Large intestine (tissue), 3 donors: ENCODE results near the gene FCSK. TPM values are rescaled to one million over a fixed set of nuclear protein-coding genes. Genes with fewer than 3 reads are reported as not detected.

ENCODE experiments used
- DNase-seq, 2 donors: peaks; one replicate each; pipeline versions ENCODE4 v3.0.0 to v3.0.0-alpha.2; 2013
- H3K27ac ChIP-seq: one replicate; pipeline ENCODE4 v1.5.1; 2013; ENCODE audit warnings: low read length
- H3K27me3 ChIP-seq: 2 replicates; pipeline ENCODE4 v1.6.1; 2013; ENCODE audit warnings: low read length; ENCODE audit not compliant: control insufficient read depth, insufficient read depth
- H3K36me3 ChIP-seq: 2 replicates; pipeline ENCODE4 v1.6.1; 2013; ENCODE audit warnings: low read length; ENCODE audit not compliant: control insufficient read depth, insufficient read depth
- H3K4me1 ChIP-seq: one replicate; pipeline ENCODE4 v1.6.1; 2013; ENCODE audit warnings: low read length; ENCODE audit not compliant: control insufficient read depth, insufficient read depth
- H3K4me3 ChIP-seq: one replicate; pipeline ENCODE4 v1.5.1; 2013; ENCODE audit warnings: low read length
- H3K9me3 ChIP-seq: one replicate; pipeline ENCODE4 v1.6.1; 2013; ENCODE audit warnings: mild to moderate bottlenecking, low read depth, low read length, moderate library complexity; ENCODE audit not compliant: control insufficient read depth
- WGBS: methylation state at CpG from one replicate; pipeline ENCODE4 v1.1.5; 2013; ENCODE audit warnings: low lambda C conversion rate; ENCODE audit not compliant: insufficient coverage; 5-methylcytosine and 5-hydroxymethylcytosine counted together
- polyA plus RNA-seq: library from polyadenylated mRNA; unstranded; fragments of 120-200 nt; gene quantifications from one replicate; pipeline ENCODE4 v1.2.1, GENCODE V29; 2013

The FCSK gene
- polyA plus RNA-seq, 1 donor = 38.0 TPM

GRCh38 chr16:70418993-70419318, 35.4 kb upstream of the FCSK start:
- peaks cover 71% of the 10 kb centered on the region for H3K4me1 ChIP-seq
- no peaks in the 10 kb centered on the region for H3K9me3 ChIP-seq
- H3K27me3 ChIP-seq = no peaks in the 10 kb centered on the region
- WGBS = no CpG with 5 or more reads among the region's 5 CpGs
- DNase-seq = no peak
- peak overlapping the region; percentile 97 for H3K27ac ChIP-seq
- peak overlapping the region; percentile 65 for H3K4me3 ChIP-seq
- peaks cover 26% of the 10 kb centered on the region for H3K36me3 ChIP-seq

DNA sequence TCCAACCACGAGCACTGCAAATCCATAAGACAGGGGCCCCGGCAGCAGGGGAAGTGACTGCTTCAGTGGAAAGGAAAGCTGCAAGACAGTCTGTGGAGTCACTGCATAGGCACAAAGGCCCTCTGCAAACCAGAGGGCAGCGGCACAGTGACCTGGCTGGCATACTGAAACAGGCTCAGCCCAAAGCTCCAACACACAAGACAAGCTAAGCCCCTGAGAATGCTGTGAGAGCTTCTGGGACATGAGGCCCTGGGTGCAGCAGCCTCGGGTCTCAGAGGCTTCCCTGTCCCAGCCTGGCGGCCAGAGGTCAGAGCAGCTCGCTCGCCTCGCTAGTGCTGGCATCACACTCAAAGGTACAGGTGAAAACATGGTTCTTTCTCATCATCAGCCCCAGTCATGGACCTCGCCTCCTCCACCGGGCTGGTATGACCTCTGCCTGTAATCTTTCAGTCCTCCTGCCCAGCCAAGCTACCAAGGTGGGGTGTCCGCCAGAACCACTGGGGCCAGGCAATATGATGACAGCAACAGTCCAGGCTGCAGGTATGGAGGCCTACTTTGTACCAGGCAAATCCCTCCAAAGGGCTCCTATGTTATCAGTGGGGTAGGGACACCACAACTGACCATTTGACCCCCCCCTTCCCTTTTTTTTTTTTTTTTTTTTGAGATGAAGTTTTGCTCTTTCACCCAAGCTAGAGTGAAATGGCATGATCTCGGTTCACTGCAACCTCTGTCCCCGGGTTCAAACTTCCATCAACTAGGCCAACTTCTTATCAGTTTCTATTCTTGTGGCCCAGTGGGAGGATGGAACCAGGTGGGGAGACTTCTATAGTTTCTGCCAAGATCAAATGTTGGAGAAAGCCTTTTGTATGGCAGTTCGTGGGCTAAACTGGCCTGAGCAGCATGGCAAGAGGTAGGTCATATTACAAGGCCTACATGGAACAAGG, 34.7 kb upstream of the FCSK start:
- H3K4me3 ChIP-seq = peak overlapping the region; percentile 65
- DNase-seq = peak in 1 of 2 donors; percentile 82
- no peaks in the 10 kb centered on the region for H3K9me3 ChIP-seq
- H3K27me3 ChIP-seq = no peaks in the 10 kb centered on the region
- H3K27ac ChIP-seq = peak overlapping the region; percentile 97
- peaks cover 67% of the 10 kb centered on the region for H3K4me1 ChIP-seq
- WGBS = no CpG with 5 or more reads among the region's 14 CpGs
- H3K36me3 ChIP-seq = peaks cover 28% of the 10 kb centered on the region

GRCh38 chr16:70421014-70421413, 33.4 kb upstream of the FCSK start:
- WGBS = no CpG with 5 or more reads among the region's 9 CpGs
- Histone ChIP-seq H3K27ac (peak overlapping the region; percentile 97), H3K4me3 (no peak overlapping the region), H3K4me1 (peaks cover 71% of the 10 kb centered on the region), H3K36me3 (peaks cover 37% of the 10 kb centered on the region), H3K27me3 (no peaks in the 10 kb centered on the region), H3K9me3 (no peaks in the 10 kb centered on the region)
- DNase-seq = peak in 1 of 2 donors; percentile 39

DNA sequence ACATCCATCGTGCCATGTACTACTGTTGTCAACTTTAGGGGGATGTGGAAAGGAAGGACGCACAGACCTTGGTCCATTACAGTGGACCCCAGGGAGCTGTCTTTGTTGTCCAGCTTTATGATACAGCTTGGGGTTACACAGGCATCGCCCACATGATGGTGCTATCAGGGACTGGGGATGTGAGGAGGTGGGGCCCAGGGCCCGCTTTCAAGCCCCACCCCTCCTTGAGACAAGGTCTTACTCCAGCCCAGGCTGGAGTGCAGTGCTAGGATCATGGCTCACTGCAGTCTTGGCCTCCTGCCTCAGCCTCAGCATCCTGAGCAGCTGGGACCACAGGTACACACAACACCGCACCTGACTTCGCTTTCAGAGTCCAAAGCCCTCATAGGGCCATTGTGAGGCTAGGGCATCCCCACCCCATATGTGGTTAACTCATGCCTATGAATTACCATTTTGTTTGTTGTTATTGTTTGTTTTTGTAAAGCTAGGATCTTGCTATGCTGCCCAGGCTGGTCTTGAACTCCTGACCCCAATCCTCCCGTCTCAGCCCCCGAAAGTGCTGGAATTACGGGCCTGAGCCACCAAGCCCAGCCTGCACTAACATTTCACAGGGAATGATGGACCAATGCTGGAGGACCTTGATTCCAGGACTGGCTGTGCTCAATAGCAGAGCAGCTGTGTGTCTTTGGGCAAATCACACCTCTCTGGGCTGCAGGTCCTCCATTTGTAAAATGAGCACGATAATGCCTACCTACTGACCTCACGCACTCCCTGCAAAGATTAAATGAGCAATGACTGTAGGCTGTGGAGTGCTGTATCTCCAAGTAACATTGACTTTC, 32.7 kb upstream of the FCSK start:
- peaks cover 68% of the 10 kb centered on the region for H3K4me1 ChIP-seq
- no CpG with 5 or more reads among the region's 11 CpGs for WGBS
- H3K27me3 ChIP-seq = no peaks in the 10 kb centered on the region
- H3K9me3 ChIP-seq = no peaks in the 10 kb centered on the region
- H3K27ac ChIP-seq = peak overlapping the region; percentile 97
- peak in 1 of 2 donors; percentile 68 for DNase-seq
- peaks cover 37% of the 10 kb centered on the region for H3K36me3 ChIP-seq
- H3K4me3 ChIP-seq = no peak overlapping the region

DNA sequence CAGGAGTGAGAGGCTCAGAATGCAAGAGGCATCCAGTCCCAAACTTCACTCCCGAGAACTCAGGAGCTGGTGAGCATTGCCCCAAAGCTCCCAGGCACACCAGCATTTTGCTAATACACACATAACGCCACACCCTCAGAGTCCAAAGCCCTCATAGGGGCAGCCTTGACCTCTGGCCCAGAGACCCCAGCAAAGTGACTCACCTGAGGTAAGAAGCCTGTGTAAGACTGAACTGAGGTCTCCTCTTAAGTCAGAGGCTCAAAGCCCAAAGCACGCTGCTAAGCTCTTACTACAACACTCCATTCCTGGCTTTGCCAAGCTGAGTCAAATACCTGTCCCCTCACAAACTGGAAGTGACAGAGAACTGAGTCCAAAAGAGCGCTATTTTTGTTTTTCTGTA, 31.9 kb upstream of the FCSK start:
- Histone ChIP-seq H3K27ac (peak overlapping the region; percentile 97), H3K9me3 (no peaks in the 10 kb centered on the region), H3K4me1 (peaks cover 68% of the 10 kb centered on the region), H3K27me3 (no peaks in the 10 kb centered on the region), H3K36me3 (peaks cover 37% of the 10 kb centered on the region), H3K4me3 (no peak overlapping the region)
- whole genome bisulfite sequencing = no CpG with 5 or more reads among the region's 4 CpGs
- DNase-seq = peak in 1 of 2 donors; percentile 55

DNA sequence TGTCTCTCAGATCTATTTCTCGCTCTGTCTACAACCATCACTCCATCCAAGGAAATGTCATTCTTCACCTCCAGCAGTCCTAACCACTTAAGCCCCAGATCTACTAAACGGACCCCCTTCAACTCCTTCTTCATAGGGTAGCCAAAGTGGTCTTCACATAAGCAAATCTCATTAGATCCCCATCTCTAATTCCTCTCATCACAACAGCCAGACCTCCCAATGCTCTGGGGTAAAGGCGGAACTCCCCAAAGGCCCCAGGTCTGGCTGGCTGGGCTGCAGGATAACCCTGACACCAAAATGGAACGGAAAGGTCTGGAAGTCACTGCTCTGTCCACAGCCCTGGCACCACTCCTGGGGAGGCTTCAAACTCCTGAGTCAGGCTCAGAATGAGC, 26.6 kb upstream of the FCSK start:
- H3K27me3 ChIP-seq = no peaks in the 10 kb centered on the region
- no CpG with 5 or more reads among the region's 4 CpGs for WGBS
- H3K4me1 ChIP-seq = peaks cover 72% of the 10 kb centered on the region
- no peaks in the 10 kb centered on the region for H3K9me3 ChIP-seq
- DNase-seq = no peak
- H3K36me3 ChIP-seq = peaks cover 15% of the 10 kb centered on the region
- no peak overlapping the region for H3K4me3 ChIP-seq
- peak overlapping the region; percentile 97 for H3K27ac ChIP-seq

DNA sequence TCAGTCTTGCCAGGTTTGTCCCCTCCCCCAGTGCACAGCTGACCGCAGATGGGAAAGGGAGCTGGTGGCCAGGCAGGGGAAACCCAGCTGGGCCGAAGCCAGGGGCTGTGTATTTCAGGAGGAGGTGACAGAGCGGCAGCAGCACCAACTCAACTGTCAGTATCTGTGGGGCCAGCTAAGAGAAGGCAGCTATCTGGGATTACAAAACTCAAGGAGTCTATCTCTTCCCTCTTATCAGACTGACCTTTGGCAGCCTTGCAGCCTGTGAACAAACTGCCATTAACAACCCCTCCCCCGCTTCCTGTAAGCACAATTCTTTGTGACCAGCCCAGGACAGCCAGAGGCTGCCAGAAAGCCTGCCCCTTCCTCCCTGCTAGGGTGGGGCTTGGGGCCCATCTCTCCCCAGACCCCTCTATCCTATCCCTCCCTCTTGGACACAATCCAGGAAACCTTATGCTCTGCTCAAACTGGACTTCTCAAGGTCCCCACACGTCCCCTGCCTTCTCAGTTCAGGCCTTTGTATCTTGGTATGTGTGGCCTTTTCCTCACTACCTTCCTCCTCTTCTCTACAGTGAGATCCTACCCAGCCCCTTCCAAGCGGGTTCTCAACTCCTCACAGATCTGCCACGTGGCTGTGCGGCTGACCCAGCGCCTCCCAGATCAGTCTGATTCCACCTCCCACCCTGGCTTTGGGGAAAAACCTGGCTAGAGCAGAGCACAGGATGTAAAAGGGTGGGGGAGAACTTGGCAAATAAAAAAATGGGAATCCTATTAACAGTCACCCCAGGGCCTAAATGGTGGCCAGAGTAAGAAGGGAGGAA, 26.0 kb upstream of the FCSK start:
- Histone ChIP-seq H3K9me3 (no peaks in the 10 kb centered on the region), H3K4me1 (peaks cover 72% of the 10 kb centered on the region), H3K4me3 (no peak overlapping the region), H3K27me3 (no peaks in the 10 kb centered on the region), H3K36me3 (peaks cover 11% of the 10 kb centered on the region), H3K27ac (peak overlapping the region; percentile 97)
- no CpG with 5 or more reads among the region's 9 CpGs for WGBS
- DNase-seq = peak; percentile 98 to 99

DNA sequence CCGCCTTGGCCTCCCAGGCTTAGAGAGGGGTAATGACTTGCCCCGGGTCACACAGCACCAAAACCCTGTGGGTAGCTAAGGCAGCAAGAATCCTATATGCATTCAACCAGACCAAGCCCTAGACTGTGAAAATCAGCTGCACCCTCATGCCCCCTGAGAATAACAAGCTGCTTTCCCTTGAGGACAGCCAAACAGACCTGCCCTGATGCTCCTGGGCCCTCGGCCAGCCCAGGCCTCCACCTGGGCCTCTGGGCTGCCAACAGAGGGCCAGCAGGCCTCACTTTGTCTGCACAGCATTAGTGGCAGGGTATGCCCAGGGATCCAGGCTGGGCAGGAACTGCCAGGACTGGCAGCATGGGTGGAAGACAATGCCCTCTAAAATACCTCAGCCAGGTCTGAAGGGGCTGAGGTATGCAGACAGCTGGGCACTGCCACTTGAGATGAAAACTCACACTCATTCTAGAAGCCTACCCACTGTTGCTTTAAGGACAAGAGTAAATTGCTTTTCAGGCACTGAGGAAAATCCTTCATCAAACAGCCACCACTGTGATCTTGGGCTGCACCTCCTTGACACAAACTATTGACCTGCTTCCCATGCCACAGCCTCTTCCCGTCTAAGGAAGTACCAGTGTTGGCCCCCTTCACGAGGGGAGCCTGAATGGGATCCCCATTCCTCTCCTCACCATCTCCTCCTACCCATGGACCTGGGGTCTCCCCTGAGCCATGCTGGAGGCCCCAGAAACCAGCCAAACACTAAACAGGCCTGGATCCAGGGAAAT, 24.3 kb upstream of the FCSK start:
- Histone ChIP-seq H3K4me1 (peaks cover 78% of the 10 kb centered on the region), H3K27ac (peak overlapping the region; percentile 97), H3K27me3 (no peaks in the 10 kb centered on the region), H3K9me3 (no peaks in the 10 kb centered on the region), H3K4me3 (no peak overlapping the region), H3K36me3 (peaks cover 16% of the 10 kb centered on the region)
- no CpG with 5 or more reads among the region's 5 CpGs for WGBS
- no peak for DNase-seq

DNA sequence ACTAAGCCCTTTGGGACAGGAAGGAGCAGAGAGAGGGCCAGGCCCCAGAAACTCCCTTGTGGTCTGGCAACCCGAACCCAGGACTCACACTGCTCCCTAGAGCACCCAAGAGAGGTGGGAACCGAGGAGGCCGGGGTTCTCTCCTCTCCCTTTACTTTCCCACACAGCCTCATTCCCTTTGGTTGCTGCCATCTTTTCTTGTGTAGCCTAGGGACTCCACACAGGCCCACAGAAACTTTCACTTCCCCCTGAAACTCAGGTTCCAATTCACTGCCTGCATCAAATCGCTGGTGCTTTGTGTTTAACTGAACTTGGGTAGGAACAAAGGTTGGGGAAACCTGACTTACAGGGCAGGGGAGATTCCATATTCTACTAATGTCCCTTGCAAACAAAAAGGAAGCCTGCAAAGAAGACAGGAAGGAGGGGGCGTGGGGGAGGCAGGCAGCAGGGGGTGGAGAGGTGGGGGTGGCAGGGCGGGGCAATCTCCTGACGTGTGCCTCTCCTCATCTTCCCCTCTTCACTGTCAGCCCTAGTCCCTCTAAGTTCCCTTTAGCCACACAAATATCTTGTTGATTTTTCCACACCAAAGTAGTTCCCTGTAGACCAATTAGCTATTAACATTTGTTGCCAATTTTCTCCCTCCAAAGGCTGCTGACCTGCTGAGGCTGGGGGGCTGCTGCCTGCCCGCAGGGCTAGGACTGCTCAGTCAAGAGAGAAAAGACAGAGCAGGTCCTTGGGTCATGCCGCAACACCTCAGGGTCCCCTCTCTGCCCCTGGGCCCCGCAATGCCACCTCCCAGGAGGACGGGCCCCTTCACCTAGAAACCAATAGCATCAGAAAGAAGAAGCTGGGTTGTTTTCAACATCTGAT, 23.5 kb upstream of the FCSK start:
- H3K9me3 ChIP-seq = no peaks in the 10 kb centered on the region
- DNase-seq = peak in 1 of 2 donors; percentile 62
- WGBS = no CpG with 5 or more reads among the region's 11 CpGs
- H3K36me3 ChIP-seq = peaks cover 12% of the 10 kb centered on the region
- H3K4me3 ChIP-seq = no peak overlapping the region
- no peaks in the 10 kb centered on the region for H3K27me3 ChIP-seq
- H3K4me1 ChIP-seq = peaks cover 75% of the 10 kb centered on the region
- peak overlapping the region; percentile 97 for H3K27ac ChIP-seq
